Mesothelial cell of epicardium (in vitro differentiated cells): ENCODE data around the gene ATP5F1E. TPM values are rescaled to one million over a fixed set of nuclear protein-coding genes. Genes with fewer than 3 reads are reported as not detected.
"Not testable (repeated sequence)": the region's sequence is repeated elsewhere in the genome, so short reads cannot be mapped to it uniquely, and the experiment has no call there.

ENCODE experiments used
- DNase-seq, 2 experiments: peaks; one replicate each; pipeline ENCODE4 v3.0.0; 2021; ENCODE audit warnings: low spot score in 2 of 2; ENCODE audit not compliant: unreplicated experiment in 2 of 2
- H3K27ac Mint-ChIP-seq: 2 replicates; pipeline ENCODE4 v1.8.0; 2021; ENCODE audit warnings: mixed read lengths
- H3K27me3 Mint-ChIP-seq: 2 replicates; pipeline ENCODE4 v1.8.0; 2021; ENCODE audit warnings: low read depth, mixed read lengths
- H3K36me3 Mint-ChIP-seq: 2 replicates; pipeline ENCODE4 v1.8.0; 2021; ENCODE audit warnings: mixed read lengths
- H3K4me1 Mint-ChIP-seq: 2 replicates; pipeline ENCODE4 v1.8.0; 2021; ENCODE audit warnings: mixed read lengths
- H3K4me3 Mint-ChIP-seq: 2 replicates; pipeline ENCODE4 v1.8.0; 2021; ENCODE audit warnings: mild to moderate bottlenecking, moderate library complexity, mixed read lengths
- H3K9me3 Mint-ChIP-seq: 2 replicates; pipeline ENCODE4 v1.8.0; 2021; ENCODE audit warnings: mixed read lengths
- CTCF ChIP-seq: fragments of 200-600 bp; sonication (generic); IDR thresholded peaks from one replicate; pipeline ENCODE4 v1.5.0; 2021; ENCODE audit warnings: antibody characterized with exemption; ENCODE audit not compliant: unreplicated experiment
- total RNA-seq: library from RNA; stranded (reverse); gene quantifications from 3 replicates; pipeline ENCODE4 v1.2.1, GENCODE V29; 2021

Gene ATP5F1E
- total RNA-seq, 1 donor from 2014 or later = 52.7 TPM

DNA sequence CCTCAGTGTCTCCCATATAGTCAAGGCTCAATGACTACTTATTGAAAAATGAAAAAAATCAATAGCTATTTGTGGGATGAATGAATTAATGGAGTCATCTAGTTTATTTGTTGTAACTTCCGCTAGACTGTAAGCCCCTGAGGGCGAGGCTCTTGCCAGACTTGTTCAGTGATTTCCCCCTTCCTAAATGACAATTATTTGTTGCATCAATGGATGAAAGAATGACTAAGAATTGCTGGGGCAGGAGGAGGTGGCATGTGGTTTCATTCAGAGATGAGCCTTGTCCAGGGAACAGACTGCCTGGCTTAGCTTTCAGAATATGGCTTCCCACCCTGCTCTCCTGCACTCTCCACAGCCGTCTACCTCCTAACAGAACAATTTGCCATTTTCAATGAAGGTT lies 11.6 kb upstream of the ATP5F1E start:
- peak overlapping the region; percentile 84 for H3K4me3 Mint-ChIP-seq
- no peaks in the 10 kb centered on the region for H3K9me3 Mint-ChIP-seq
- TF ChIP-seq CTCF = no peak
- H3K27me3 Mint-ChIP-seq = no peaks in the 10 kb centered on the region
- DNase-seq = no peak
- peaks cover 6% of the 10 kb centered on the region for H3K36me3 Mint-ChIP-seq
- H3K4me1 Mint-ChIP-seq = peaks cover 31% of the 10 kb centered on the region
- peak overlapping the region; percentile 21 for H3K27ac Mint-ChIP-seq

DNA sequence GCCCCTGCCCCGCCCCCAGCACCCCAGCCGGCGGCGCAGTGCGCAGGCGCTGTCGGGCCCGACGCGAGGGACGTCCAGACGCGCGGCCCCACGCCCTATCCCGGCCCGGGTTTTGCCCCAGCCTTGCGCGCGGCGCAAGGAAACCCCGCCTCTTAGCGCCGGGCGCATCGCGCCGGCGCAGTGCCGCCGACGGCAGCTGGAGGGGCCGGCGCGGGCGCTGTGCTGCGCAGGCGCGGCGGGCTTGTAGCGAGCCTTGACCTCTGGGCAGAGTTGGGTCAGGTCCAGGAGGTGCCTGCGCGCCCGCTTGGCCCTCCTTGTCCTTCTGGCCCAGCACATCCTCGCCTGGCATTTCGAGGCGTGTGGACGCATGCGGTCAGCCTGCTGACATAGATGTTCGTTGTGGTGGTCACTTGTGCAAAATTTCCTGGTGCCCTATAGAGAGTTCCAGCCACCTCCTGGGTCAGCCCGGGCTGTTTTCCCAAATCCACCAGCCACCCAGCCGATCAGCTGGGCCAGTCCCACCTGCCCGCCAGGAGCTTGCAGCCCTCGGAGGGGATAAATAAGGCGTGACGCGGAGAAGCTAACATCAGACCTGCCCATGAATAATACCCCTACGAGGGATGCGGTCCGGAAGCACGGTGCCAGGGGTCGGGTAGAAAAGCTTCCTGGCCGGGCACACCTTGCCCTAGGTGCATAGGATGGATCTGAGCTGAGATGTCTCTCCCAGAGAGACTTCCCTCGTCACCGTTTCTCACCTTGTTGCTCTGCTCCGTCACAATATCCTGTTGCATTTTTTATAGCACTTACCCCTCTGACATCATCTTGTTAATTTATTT lies 10.9 kb upstream of the ATP5F1E start:
- Mint-ChIP-seq H3K4me3 (peak overlapping the region; percentile 84), H3K9me3 (no peaks in the 10 kb centered on the region), H3K27ac (no peak overlapping the region), H3K27me3 (no peaks in the 10 kb centered on the region), H3K36me3 (peaks cover 6% of the 10 kb centered on the region), H3K4me1 (peaks cover 31% of the 10 kb centered on the region)
- TF ChIP-seq CTCF = no peak
- DNase-seq = peak; percentile 83 to 88

DNA sequence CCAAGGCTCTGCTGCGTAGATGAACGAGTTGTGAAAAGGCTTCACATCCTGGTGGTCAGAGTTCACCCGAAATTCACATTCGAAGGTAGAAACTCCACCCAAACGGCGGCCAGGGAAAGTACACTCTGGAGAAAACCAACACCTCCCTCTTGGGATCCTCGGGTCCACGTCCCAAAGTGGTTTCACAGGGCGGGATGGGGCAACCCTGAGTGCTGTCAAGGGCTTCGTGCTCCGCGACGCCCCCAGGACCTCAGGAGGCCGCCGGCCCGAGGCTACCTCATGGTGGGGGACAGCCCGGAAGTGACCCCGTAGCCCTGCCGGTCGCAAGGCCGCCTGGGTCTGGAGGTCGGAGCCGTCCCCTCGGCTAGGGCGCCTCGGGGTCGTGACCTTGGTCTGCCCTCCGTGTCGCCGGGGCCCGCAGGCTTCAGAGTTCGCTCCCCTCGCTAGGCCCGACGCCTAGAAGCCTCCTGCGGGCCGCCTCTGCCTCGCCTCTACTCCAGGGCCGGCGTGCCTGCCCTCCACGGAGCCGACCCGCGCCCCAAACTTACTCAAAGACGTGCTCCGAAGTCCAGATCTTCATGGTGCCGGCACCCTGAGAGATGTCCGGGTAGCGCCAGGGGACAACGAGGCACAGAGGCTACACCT lies 10.1 kb upstream of the ATP5F1E start, which contains the start of gene PRELID3B:
PRELID3B (minus strand) TSS at position 636 of the 645 bp plus-strand sequence; CDS start at position 580, 56 bp downstream.
- no peak for TF ChIP-seq CTCF
- Mint-ChIP-seq H3K27me3 (no peaks in the 10 kb centered on the region), H3K4me3 (peak within 1 kb of the TSS; percentile 84), H3K36me3 (peaks cover 9% of the 10 kb centered on the region), H3K9me3 (no peaks in the 10 kb centered on the region), H3K4me1 (peaks cover 31% of the 10 kb centered on the region), H3K27ac (peak within 1 kb of the TSS; percentile 64)
- DNase-seq = no peak

DNA sequence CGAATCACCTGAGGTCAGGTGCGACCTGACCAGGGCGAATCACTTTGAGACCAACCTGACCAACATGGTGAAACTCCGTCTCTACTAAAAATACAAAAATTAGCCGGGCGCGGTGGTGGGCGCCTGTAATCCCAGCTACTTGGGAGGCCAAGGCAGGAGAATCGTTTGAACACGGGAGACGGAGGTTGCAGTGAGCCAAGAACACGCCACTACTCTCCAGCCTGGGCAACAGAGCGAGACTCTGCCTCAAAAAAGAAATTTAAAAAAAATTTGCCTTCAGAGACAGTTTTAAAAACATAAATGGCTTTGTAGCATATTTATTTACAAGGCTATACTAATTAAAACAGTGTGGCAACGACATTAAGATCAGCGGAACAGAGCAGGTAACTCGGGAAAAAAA lies 9.4 kb upstream of the ATP5F1E start:
- DNase-seq, H3K27me3 Mint-ChIP-seq, H3K9me3 Mint-ChIP-seq: not testable (repeated sequence)
- Mint-ChIP-seq H3K4me1 (peaks cover 31% of the 10 kb centered on the region), H3K27ac (peak overlapping the region; percentile 59), H3K36me3 (peaks cover 16% of the 10 kb centered on the region), H3K4me3 (peak overlapping the region; percentile 84)

DNA sequence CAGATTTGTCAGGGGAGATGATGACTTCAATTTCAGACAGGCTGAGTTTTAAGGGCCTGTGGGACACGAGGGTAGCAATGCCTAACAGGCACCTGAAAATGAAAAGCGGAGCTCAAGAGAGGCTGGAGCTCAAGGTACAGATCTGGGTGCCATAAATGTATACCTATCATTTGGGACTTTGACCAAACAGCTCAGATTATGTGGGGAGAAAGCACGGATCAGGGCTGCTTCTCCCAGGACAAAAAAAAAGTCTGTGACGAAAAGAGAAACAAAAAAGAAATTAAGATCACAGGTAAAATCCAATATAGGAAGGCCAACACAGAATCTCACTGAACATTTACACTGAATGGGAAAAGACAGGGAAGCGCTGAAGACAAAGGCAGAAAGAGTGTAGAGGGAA lies 8.5 kb upstream of the ATP5F1E start:
- Mint-ChIP-seq H3K4me3 (peak overlapping the region; percentile 84), H3K36me3 (peaks cover 18% of the 10 kb centered on the region), H3K4me1 (peaks cover 31% of the 10 kb centered on the region), H3K27ac (peak overlapping the region; percentile 49), H3K9me3 (no peaks in the 10 kb centered on the region), H3K27me3 (no peaks in the 10 kb centered on the region)
- no peak for TF ChIP-seq CTCF
- no peak for DNase-seq

- Mint-ChIP-seq H3K9me3 (no peaks in the 10 kb centered on the region), H3K4me1 (peaks cover 31% of the 10 kb centered on the region), H3K27ac (no peak overlapping the region), H3K4me3 (no peak overlapping the region), H3K36me3 (peaks cover 25% of the 10 kb centered on the region), H3K27me3 (no peaks in the 10 kb centered on the region)
- no peak for DNase-seq
- TF ChIP-seq CTCF = no peak
These were observed 7.1 kb upstream of the ATP5F1E start for GRCh38 chr20:59039233-59039632.
